HEK293 (cell line): ENCODE measurements around the gene DAGLA.

Experiments
- CTCF ChIA-PET: fragments of 350-600 bp; formaldehyde crosslinking; extraction: SDS; loops from one replicate; lab custom pipeline; 2021; ENCODE audit warnings: antibody characterized with exemption; lab: Yijun Ruan, JAX
- POLR2A ChIA-PET: fragments of 300-600 bp; formaldehyde crosslinking; extraction: SDS; loops from one replicate; lab custom pipeline; 2020; ENCODE audit warnings: antibody characterized with exemption, inconsistent platforms; lab: Yijun Ruan, JAX
- H3K27ac ChIP-seq: fragments of 200-500 bp; sonication (Bioruptor generic); 2 replicates; pipeline ENCODE4 v1.5.1; 2014; ENCODE audit warnings: low read depth, low read length, control low read depth, inconsistent platforms; ENCODE audit errors: extremely low read depth
- H3K36me3 ChIP-seq, 2 experiments: fragments of 200-500 bp in 1 of 2; sonication (Bioruptor generic) in 1 of 2; 1 replicate in 1 of 2; 2 replicates in 1 of 2; pipeline ENCODE4 v1.5.1; 2014 to 2017; ENCODE audit warnings: inconsistent platforms in 2 of 2, low read length in 2 of 2; ENCODE audit not compliant: control insufficient read depth in 2 of 2, insufficient read depth in 1 of 2
- H3K4me1 ChIP-seq: fragments of 200-500 bp; sonication (Bioruptor generic); 2 replicates; pipeline ENCODE4 v1.5.1; 2014; ENCODE audit warnings: mild to moderate bottlenecking, low read length, inconsistent platforms; ENCODE audit not compliant: control insufficient read depth, insufficient read depth
- H3K4me3 ChIP-seq: 2 replicates; pipeline ENCODE4 v1.5.1; 2011; ENCODE audit warnings: low read depth, mild to moderate bottlenecking, control low read depth, low read length, moderate library complexity
- H3K9me3 ChIP-seq: fragments of 200-500 bp; sonication (Bioruptor generic); 2 replicates; pipeline ENCODE4 v1.5.1; 2014; ENCODE audit warnings: low read depth, low read length, inconsistent platforms; ENCODE audit not compliant: control insufficient read depth, insufficient read depth
- GLIS1 ChIP-seq: fragments of 450-650 bp; formaldehyde crosslinking; IDR thresholded peaks from 2 replicates; pipeline ENCODE4 v1.5.1; 2016; ENCODE audit warnings: missing biosample characterization, missing genetic modification characterization
- HIC1 ChIP-seq: fragments of 450-650 bp; formaldehyde crosslinking; IDR thresholded peaks from 2 replicates; pipeline ENCODE4 v1.5.1; 2016; ENCODE audit warnings: missing biosample characterization, missing genetic modification characterization
- KLF1 ChIP-seq: fragments of 450-650 bp; formaldehyde crosslinking; IDR thresholded peaks from 2 replicates; pipeline ENCODE4 v1.5.1; 2016; ENCODE audit warnings: missing biosample characterization, missing genetic modification characterization
- KLF7 ChIP-seq: fragments of 450-650 bp; formaldehyde crosslinking; IDR thresholded peaks from 2 replicates; pipeline ENCODE4 v1.5.1; 2016; ENCODE audit warnings: missing biosample characterization, missing genetic modification characterization, borderline replicate concordance
- KLF8 ChIP-seq: fragments of 450-650 bp; formaldehyde crosslinking; IDR thresholded peaks from 2 replicates; pipeline ENCODE4 v1.5.1; 2016; ENCODE audit warnings: missing biosample characterization, missing genetic modification characterization
- MYNN ChIP-seq: fragments of 450-650 bp; formaldehyde crosslinking; IDR thresholded peaks from 2 replicates; pipeline ENCODE4 v1.5.1; 2016; ENCODE audit warnings: missing biosample characterization, missing genetic modification characterization, borderline replicate concordance
- SETDB1 ChIP-seq: IDR thresholded peaks from one replicate; pipeline ENCODE4 v1.6.1; 2017; ENCODE audit warnings: mild to moderate bottlenecking, low read length, moderate library complexity, mixed read lengths; ENCODE audit not compliant: insufficient read length
- TCF7L2 ChIP-seq: IDR thresholded peaks from 2 replicates; pipeline ENCODE4 v1.6.1; 2011; ENCODE audit warnings: low read depth, mild to moderate bottlenecking, inconsistent platforms, low read length, moderate library complexity, borderline replicate concordance
- ZNF175 ChIP-seq: fragments of 450-650 bp; formaldehyde crosslinking; IDR thresholded peaks from 2 replicates; pipeline ENCODE4 v1.5.1; 2016; ENCODE audit warnings: missing biosample characterization, missing genetic modification characterization
- ZNF223 ChIP-seq: fragments of 450-650 bp; formaldehyde crosslinking; IDR thresholded peaks from 2 replicates; pipeline ENCODE4 v1.5.1; 2016; ENCODE audit warnings: missing biosample characterization, missing genetic modification characterization
- ZNF292 ChIP-seq: fragments of 450-650 bp; formaldehyde crosslinking; IDR thresholded peaks from 2 replicates; pipeline ENCODE4 v1.5.1; 2016; ENCODE audit warnings: low read depth, missing biosample characterization, missing genetic modification characterization, borderline replicate concordance
- ZNF341 ChIP-seq: fragments of 450-650 bp; formaldehyde crosslinking; IDR thresholded peaks from 2 replicates; pipeline ENCODE4; 2016; ENCODE audit warnings: low read depth, missing biosample characterization, missing genetic modification characterization
- ZNF600 ChIP-seq: fragments of 450-650 bp; formaldehyde crosslinking; IDR thresholded peaks from 2 replicates; pipeline ENCODE4 v1.5.1; 2016; ENCODE audit warnings: missing biosample characterization, missing genetic modification characterization
- ZNF623 ChIP-seq: fragments of 450-650 bp; formaldehyde crosslinking; IDR thresholded peaks from 2 replicates; pipeline ENCODE4 v1.5.1; 2016; ENCODE audit warnings: missing biosample characterization, missing genetic modification characterization
- ZNF830 ChIP-seq: fragments of 450-650 bp; IDR thresholded peaks from 2 replicates; pipeline ENCODE4 v1.5.0; 2018; ENCODE audit warnings: missing biosample characterization, missing genetic modification characterization, low read depth, mild to moderate bottlenecking, moderate library complexity
- ZNF843 ChIP-seq: fragments of 450-650 bp; formaldehyde crosslinking; IDR thresholded peaks from 2 replicates; pipeline ENCODE4 v1.5.1; 2016; ENCODE audit warnings: missing biosample characterization, missing genetic modification characterization
- ZSCAN16 ChIP-seq: fragments of 450-650 bp; formaldehyde crosslinking; IDR thresholded peaks from 2 replicates; pipeline ENCODE4 v1.5.1; 2016; ENCODE audit warnings: missing biosample characterization, missing genetic modification characterization

The DAGLA gene

GRCh38 chr11:61728066-61728939 lies 48.1 kb downstream of the DAGLA start:
- H3K27ac ChIP-seq: no peak overlapping the region
- TF ChIP-seq ZNF623 (tag by site-specific recombination): no peak
- TF ChIP-seq KLF8: no peak
- no peak for TF ChIP-seq ZNF175
- no peak for TF ChIP-seq KLF7 (tag by site-specific recombination)
- no peak for TF ChIP-seq ZNF600 (tag by site-specific recombination)
- no peak for TF ChIP-seq ZNF292 (tag by site-specific recombination)
- TF ChIP-seq SETDB1: no peak
- TF ChIP-seq TCF7L2: no peak
- no peak for TF ChIP-seq MYNN
- no peak overlapping the region for H3K4me3 ChIP-seq
- H3K4me1 ChIP-seq: no peaks in the 10 kb centered on the region
- H3K36me3 ChIP-seq: peaks cover 0 to 65% of the 10 kb centered on the region in 2 experiments; a peak in 1 of 3 replicates
- POLR2A ChIA-PET: interaction anchor here (0.6 kb wide), 1 partner anchor 275 kb away, joined by 4 read pairs; no protein-coding TSS in a partner anchor
- no peaks in the 10 kb centered on the region for H3K9me3 ChIP-seq
- CTCF ChIA-PET: interaction anchor here (1.4 kb wide), 1 partner anchor 19 kb away, joined by 4 read pairs; no protein-coding TSS in a partner anchor

- Histone ChIP-seq H3K4me1 (no peaks in the 10 kb centered on the region), H3K36me3 (peaks cover 0 to 59% of the 10 kb centered on the region in 2 experiments; a peak in 1 of 3 replicates), H3K9me3 (no peaks in the 10 kb centered on the region), H3K4me3 (no peak overlapping the region), H3K27ac (no peak overlapping the region)
- POLR2A ChIA-PET: no interaction called here
- no peak for TF ChIP-seq HIC1 (tag by site-specific recombination)
- no peak for TF ChIP-seq ZNF223 (tag by site-specific recombination)
- no peak for TF ChIP-seq KLF1 (tag by site-specific recombination)
- no peak for TF ChIP-seq ZNF843 (tag by site-specific recombination)
- no peak for TF ChIP-seq ZSCAN16 (tag by site-specific recombination)
- CTCF ChIA-PET: interaction anchor here (1.4 kb wide), 1 partner anchor 18 kb away, joined by 4 read pairs; no protein-coding TSS in a partner anchor
Measured at GRCh38 chr11:61728940-61729219, 48.7 kb downstream of the DAGLA start.

- TF ChIP-seq ZNF341 (peak; percentile 46), ZNF830 (tag by site-specific recombination) (no peak), GLIS1 (tag by site-specific recombination) (peak; percentile 15; the same call in 1 of the 2 replicates)
- TF ChIP-seq, all 188 proteins: peak for 2
- ChIA-PET POLR2A (interaction anchor here (1.0 kb wide), 1 partner anchor 12 kb away, joined by 5 read pairs; no protein-coding TSS in a partner anchor), CTCF (interaction anchor here (0.6 to 1.1 kb wide), 2 partner anchors 8 to 15 kb away, joined by 4 to 8 read pairs; no protein-coding TSS in a partner anchor)
- H3K27ac ChIP-seq: no peak overlapping the region
- no peaks in the 10 kb centered on the region for H3K4me1 ChIP-seq
- H3K9me3 ChIP-seq: no peaks in the 10 kb centered on the region
- H3K36me3 ChIP-seq: peaks cover 0 to 54% of the 10 kb centered on the region in 2 experiments; a peak in 1 of 3 replicates
- H3K4me3 ChIP-seq: no peak overlapping the region
Measured at GRCh38 chr11:61730240-61730994, 50.2 kb downstream of the DAGLA start.
